Uterus (tissue), 2 donors: ENCODE data around the gene FGD6.

Experiments
- POLR2A ChIP-seq, 2 donors: fragments of 450-650 bp; IDR thresholded peaks; one replicate each; pipeline ENCODE4 v1.6.1; 2016; ENCODE audit warnings: antibody characterized with exemption in 2 of 2, mild to moderate bottlenecking in 1 of 2, moderate library complexity in 1 of 2
- TF ChIP-seq, protein P1 (sequence below), 4 experiments: fragments of 200-600 bp in 2 of 4; fragments of 450-650 bp in 2 of 4; sonication (generic) in 2 of 4; IDR thresholded peaks; one replicate each; pipeline ENCODE4 v1.5.1; 2016 to 2019; ENCODE audit warnings: antibody characterized with exemption in 4 of 4, mild to moderate bottlenecking in 2 of 4, moderate library complexity in 1 of 4

- TF ChIP-seq, protein P1, sequence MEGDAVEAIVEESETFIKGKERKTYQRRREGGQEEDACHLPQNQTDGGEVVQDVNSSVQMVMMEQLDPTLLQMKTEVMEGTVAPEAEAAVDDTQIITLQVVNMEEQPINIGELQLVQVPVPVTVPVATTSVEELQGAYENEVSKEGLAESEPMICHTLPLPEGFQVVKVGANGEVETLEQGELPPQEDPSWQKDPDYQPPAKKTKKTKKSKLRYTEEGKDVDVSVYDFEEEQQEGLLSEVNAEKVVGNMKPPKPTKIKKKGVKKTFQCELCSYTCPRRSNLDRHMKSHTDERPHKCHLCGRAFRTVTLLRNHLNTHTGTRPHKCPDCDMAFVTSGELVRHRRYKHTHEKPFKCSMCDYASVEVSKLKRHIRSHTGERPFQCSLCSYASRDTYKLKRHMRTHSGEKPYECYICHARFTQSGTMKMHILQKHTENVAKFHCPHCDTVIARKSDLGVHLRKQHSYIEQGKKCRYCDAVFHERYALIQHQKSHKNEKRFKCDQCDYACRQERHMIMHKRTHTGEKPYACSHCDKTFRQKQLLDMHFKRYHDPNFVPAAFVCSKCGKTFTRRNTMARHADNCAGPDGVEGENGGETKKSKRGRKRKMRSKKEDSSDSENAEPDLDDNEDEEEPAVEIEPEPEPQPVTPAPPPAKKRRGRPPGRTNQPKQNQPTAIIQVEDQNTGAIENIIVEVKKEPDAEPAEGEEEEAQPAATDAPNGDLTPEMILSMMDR (IDR thresholded peaks at IDR 0.05), result no peak
- TF ChIP-seq POLR2A (IDR thresholded peaks at IDR 0.05), result no peak
Observed at GRCh38 chr12:95198914-95199313, 18.4 kb downstream of the FGD6 start.
